Stomach (tissue), 9 donors: ENCODE measurements around the gene GNLY. TPM values are rescaled to one million over a fixed set of nuclear protein-coding genes. Genes with fewer than 3 reads are reported as not detected.
A peak's percentile ranks its signal among the peaks of the same experiment; 100 is the strongest.

Experiments
- DNase-seq, 2 donors: peaks; one replicate each; pipeline versions ENCODE4 v3.0.0 to v3.0.0-alpha.2; 2013 to 2019
- H3K27ac ChIP-seq, 5 donors: fragments of 200-600 bp in 4 of 5; sonication (generic) in 4 of 5; one replicate each; pipeline ENCODE4 v1.5.1; 2013 to 2019; ENCODE audit warnings: mild to moderate bottlenecking in 1 of 5, moderate library complexity in 1 of 5
- H3K27me3 ChIP-seq, 3 donors: fragments of 200-600 bp; sonication (generic); one replicate each; pipeline ENCODE4 v1.5.1; 2017 to 2019; ENCODE audit warnings: mixed run types in 1 of 3
- H3K36me3 ChIP-seq, 4 donors: fragments of 200-600 bp; sonication (generic); 1 replicate in 3 of 4; 2 replicates in 1 of 4; pipeline ENCODE4 v1.5.1; 2016 to 2019
- H3K4me1 ChIP-seq, 4 donors: fragments of 200-600 bp; sonication (generic); one replicate each; pipeline ENCODE4 v1.5.1; 2016 to 2019
- H3K4me3 ChIP-seq, 4 donors: fragments of 200-600 bp; sonication (generic) in 3 of 4; one replicate each; pipeline ENCODE4 v1.5.1; 2016 to 2019; ENCODE audit warnings: mild to moderate bottlenecking in 1 of 4
- H3K9me3 ChIP-seq, 4 donors: fragments of 200-600 bp; sonication (generic); one replicate each; pipeline ENCODE4 v1.5.1; 2016 to 2019
- EP300 ChIP-seq: sonication (generic); formaldehyde crosslinking; IDR thresholded peaks from one replicate; pipeline ENCODE4 v1.6.1; 2017; ENCODE audit warnings: antibody characterized with exemption
- POLR2A ChIP-seq, 4 donors: fragments of 450-650 bp; IDR thresholded peaks; one replicate each; pipeline ENCODE4 v1.6.1; 2016; ENCODE audit warnings: antibody characterized with exemption in 4 of 4, control low read depth in 2 of 4, mild to moderate bottlenecking in 1 of 4, moderate library complexity in 1 of 4
- POLR2AphosphoS5 ChIP-seq, 3 donors: sonication (generic); formaldehyde crosslinking; IDR thresholded peaks; one replicate each; pipeline ENCODE4 v1.6.1; 2016; ENCODE audit warnings: antibody characterized with exemption in 3 of 3
- WGBS, 5 donors: extraction: QIAGEN DNeasy Blood & Tissue Kit in 3 of 5; methylation state at CpG; one replicate each; pipeline versions ENCODE4 v1.1.5 to v1.1.7; 2013 to 2018; 5-methylcytosine and 5-hydroxymethylcytosine counted together
- intact Hi-C: fragments of 100-400 bp; cut with DNase I; formaldehyde crosslinking; loops from one replicate; pipeline ENCODE4 v1.15.1; 2023; ENCODE audit warnings: low total_unique reads
- polyA plus RNA-seq, 3 donors: library from polyadenylated mRNA; stranded (reverse); fragments of 200-250 nt; gene quantifications; one replicate each; pipeline ENCODE4 v1.2.3, GENCODE V29; 2013
- total RNA-seq, 5 donors: library from RNA; depleted of rRNA; stranded (reverse); fragments of >200 nt; gene quantifications; one replicate each; pipeline versions ENCODE4 v1.1.0 to v1.2.3, GENCODE V29; 2014 to 2016
- TF ChIP-seq, protein P1 (sequence below), 7 experiments: fragments of 450-650 bp in 4 of 7; fragments of 200-600 bp in 3 of 7; sonication (generic) in 3 of 7; IDR thresholded peaks; one replicate each; pipeline ENCODE4 v1.5.1; 2016 to 2019; ENCODE audit warnings: antibody characterized with exemption in 7 of 7, control low read depth in 2 of 7, mild to moderate bottlenecking in 1 of 7
- donor health status: healthy with polysubstance abuse.
- donor health status: Bipolar disorder and iron deficiency.
- donor health status: healthy.

The GNLY gene
- total and polyA plus RNA-seq, 8 donors: 0.72 to 5.8 (median 1.7) TPM; not detected in 3

DNA sequence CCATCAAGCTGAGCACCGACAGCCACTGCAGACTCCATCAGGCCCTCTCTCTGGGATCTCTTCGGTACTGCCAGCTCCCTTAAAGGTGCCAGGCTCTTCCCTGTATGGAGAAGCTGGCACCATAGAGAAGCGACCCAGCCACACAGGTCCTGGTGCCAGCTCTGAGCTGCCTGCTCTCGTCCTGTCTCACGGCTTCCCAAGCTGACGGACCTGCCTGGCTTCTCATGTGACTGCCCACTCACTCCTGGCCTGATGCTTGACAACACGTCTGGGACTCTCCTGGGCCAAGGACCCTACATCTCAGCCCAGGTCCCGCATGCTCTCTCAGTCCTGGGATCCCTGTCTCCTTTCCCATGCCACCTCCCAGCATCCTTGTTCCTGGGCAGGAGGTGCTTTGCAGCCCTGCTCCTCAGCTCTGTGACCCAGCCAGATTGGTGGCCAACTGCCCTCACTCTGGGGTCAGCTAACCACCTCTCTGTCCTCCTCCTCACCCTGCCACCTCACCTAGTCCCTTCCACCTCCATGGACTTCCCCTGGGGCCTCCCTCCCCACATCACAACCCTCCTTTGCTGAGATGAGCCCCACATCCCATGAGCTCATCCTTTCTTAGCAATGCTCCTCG lies 47.2 kb downstream of the GNLY start:
- Histone ChIP-seq H3K4me1 (peaks cover 38 to 81% (median 68%) of the 10 kb centered on the region in 4 donors), H3K9me3 (no peaks in the 10 kb centered on the region), H3K4me3 (no peak overlapping the region), H3K27me3 (no peaks in the 10 kb centered on the region), H3K27ac (peak overlapping the region; percentile 89 to 93 (median 92)), H3K36me3 (no peaks in the 10 kb centered on the region)
- peak in 1 of 2 donors; percentile 62 for DNase-seq
- intact Hi-C loops: no loop called here
- 42 to 63% (median 46%) methylated on average over 9 of the region's 9 CpGs for WGBS, 5 donors
- TF ChIP-seq, protein P1, sequence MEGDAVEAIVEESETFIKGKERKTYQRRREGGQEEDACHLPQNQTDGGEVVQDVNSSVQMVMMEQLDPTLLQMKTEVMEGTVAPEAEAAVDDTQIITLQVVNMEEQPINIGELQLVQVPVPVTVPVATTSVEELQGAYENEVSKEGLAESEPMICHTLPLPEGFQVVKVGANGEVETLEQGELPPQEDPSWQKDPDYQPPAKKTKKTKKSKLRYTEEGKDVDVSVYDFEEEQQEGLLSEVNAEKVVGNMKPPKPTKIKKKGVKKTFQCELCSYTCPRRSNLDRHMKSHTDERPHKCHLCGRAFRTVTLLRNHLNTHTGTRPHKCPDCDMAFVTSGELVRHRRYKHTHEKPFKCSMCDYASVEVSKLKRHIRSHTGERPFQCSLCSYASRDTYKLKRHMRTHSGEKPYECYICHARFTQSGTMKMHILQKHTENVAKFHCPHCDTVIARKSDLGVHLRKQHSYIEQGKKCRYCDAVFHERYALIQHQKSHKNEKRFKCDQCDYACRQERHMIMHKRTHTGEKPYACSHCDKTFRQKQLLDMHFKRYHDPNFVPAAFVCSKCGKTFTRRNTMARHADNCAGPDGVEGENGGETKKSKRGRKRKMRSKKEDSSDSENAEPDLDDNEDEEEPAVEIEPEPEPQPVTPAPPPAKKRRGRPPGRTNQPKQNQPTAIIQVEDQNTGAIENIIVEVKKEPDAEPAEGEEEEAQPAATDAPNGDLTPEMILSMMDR (IDR thresholded peaks at IDR 0.05): no peak
- TF ChIP-seq POLR2AphosphoS5 (IDR thresholded peaks at IDR 0.05): peak in 1 of 3 donors; percentile 23

DNA sequence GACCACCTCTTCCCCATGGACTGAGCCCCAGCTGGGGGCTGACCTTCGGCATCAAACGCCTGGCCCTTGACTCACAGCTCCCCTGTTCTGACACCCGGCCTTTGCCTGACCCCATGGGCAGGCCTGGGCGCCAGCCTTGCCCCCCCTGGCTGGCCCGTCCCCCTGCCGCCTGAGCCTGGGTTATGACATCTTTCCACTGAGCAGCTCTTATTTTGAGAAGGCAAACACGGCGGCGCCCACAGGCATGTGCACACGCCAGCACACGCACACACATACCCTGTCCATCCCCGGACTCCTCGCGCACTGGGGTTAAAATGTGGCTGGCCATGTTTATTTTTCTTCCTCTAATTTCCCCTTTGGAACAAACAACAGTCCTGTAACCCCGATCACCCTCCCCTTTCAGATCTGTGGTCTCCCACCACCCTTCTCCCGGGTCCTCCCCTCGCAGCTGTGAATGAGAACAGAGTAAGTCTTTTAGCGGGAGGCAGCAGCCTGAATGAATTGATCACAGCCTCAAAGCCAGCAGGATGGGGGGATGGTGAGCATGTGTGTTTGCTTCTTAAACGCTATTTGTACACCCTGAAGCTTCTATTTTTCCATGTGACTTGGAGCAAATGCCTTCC lies 47.8 kb downstream of the GNLY start:
- H3K4me3 ChIP-seq: no peak overlapping the region
- peak; percentile 73 to 87 for DNase-seq
- intact Hi-C loops: no loop called here
- no peaks in the 10 kb centered on the region for H3K9me3 ChIP-seq
- no peaks in the 10 kb centered on the region for H3K36me3 ChIP-seq
- TF ChIP-seq, protein P1 (IDR thresholded peaks at IDR 0.05): peak in 1 of 7 experiments; percentile 5
- TF ChIP-seq POLR2AphosphoS5 (IDR thresholded peaks at IDR 0.05) (peak; percentile 62 to 94 (median 74)), POLR2A (IDR thresholded peaks at IDR 0.05) (no peak), EP300 (peak; percentile 12)
- H3K27me3 ChIP-seq: no peaks in the 10 kb centered on the region
- H3K4me1 ChIP-seq: peaks cover 39 to 80% (median 64%) of the 10 kb centered on the region in 4 donors
- 13 to 29% (median 17%) methylated on average over 19 of the region's 19 CpGs for WGBS, 5 donors
- peak overlapping the region; percentile 89 to 93 (median 92) for H3K27ac ChIP-seq

DNA sequence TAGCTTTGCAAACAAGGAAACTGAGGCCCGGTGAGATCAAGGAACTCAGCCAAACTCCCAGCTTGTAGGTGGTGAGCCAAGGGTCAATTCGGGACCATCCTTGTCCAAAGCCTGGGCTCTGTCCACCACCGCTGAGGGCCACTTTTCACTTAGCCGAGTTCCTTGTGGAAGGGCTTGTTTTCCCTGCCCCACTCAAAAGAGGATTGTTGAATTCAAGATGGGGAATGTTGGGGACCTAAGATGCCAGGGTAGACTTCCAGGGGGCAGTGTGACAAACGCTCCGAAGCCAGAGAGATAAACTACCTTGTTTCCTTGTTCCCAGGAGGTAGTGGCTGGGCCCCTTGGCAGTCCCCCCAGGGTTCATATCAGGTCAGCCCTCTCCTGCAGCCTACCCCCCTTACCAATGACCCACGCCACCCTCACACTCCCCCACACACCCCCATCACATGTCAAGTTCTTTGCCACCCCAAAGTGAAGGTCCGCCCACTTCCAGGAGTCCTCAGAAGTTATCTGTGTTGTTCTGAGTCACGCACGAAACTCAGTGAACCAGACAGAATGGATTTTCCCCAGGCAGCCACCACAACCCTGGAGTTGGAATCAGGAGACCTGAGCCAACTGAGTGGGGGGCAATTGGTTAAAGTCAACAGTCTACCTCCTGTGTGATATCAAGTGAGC lies 49.3 kb downstream of the GNLY start:
- Histone ChIP-seq H3K27me3 (no peaks in the 10 kb centered on the region), H3K4me3 (peak overlapping the region in 1 of 4 donors; percentile 7), H3K27ac (peak overlapping the region; percentile 55 to 93 (median 89)), H3K9me3 (no peaks in the 10 kb centered on the region), H3K36me3 (no peaks in the 10 kb centered on the region), H3K4me1 (peaks cover 39 to 68% (median 60%) of the 10 kb centered on the region in 4 donors)
- 33 to 52% (median 41%) methylated on average over 9 to 10 of the region's 10 CpGs for WGBS, 5 donors
- peak in 1 of 2 donors; percentile 62 for DNase-seq
- intact Hi-C loops: no loop called here
- TF ChIP-seq POLR2A (IDR thresholded peaks at IDR 0.05) (no peak), EP300 (no peak), POLR2AphosphoS5 (IDR thresholded peaks at IDR 0.05) (no peak)
- TF ChIP-seq, protein P1 (IDR thresholded peaks at IDR 0.05): no peak

DNA sequence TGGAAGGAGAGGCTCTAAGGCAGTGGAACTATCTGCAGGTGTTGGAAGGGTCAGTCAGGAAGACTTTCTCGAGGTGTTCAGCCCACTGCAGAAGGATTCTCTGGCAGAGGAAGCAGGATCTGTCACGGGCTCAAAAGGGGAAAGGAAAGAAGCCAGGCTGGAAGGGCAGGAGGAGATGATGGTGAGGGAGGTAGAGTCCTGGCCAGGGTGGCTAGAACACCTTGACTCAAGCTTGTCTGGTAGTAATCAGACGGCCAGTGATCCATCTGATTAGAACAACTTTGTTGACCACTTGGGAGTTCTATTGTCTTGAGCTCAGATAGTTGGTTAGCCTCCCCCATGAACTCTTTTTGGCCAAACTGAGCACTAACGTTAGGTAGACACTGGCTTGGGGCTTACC lies 49.9 kb downstream of the GNLY start:
- H3K4me1 ChIP-seq: peaks cover 44 to 74% (median 63%) of the 10 kb centered on the region in 4 donors
- intact Hi-C loops: no loop called here

More for the DNA sequence above, 49.9 kb downstream of the GNLY start:
- peak overlapping the region in 4 of 5 donors; percentile 74 to 93 (median 91) for H3K27ac ChIP-seq
- WGBS, 5 donors: 48 to 63% (median 56%) methylated on average over 4 of the region's 4 CpGs
- H3K36me3 ChIP-seq: no peaks in the 10 kb centered on the region
- H3K9me3 ChIP-seq: no peaks in the 10 kb centered on the region
- no peak for DNase-seq
- no peaks in the 10 kb centered on the region for H3K27me3 ChIP-seq
- no peak overlapping the region for H3K4me3 ChIP-seq
- TF ChIP-seq POLR2AphosphoS5 (IDR thresholded peaks at IDR 0.05) (no peak), EP300 (no peak), POLR2A (IDR thresholded peaks at IDR 0.05) (no peak)
- TF ChIP-seq, protein P1 (IDR thresholded peaks at IDR 0.05): no peak
